NCI-H2227 (cell line): ENCODE measurements around the gene ANXA4.

Experiments
- DNase-seq: peaks from one replicate; lab custom pipeline; 2025; ENCODE audit not compliant: unreplicated experiment; lab: John Stamatoyannopoulos, UW

ANXA4 gene

GRCh38 chr2:69741575-69742321 lies at the start of gene ANXA4:
Gene ANXA4, plus strand, starts transcription at chr2:69742134. Its CDS starts 39,432 bp downstream, at chr2:69781566.
- peak; percentile 66 for DNase-seq

- DNase-seq = no peak
Observed at GRCh38 chr2:69692424-69692823, 49.5 kb upstream of the ANXA4 start.

GRCh38 chr2:69693059-69693774 lies 48.7 kb upstream of the ANXA4 start:
- no peak for DNase-seq

GRCh38 chr2:69693775-69694450 lies 48.0 kb upstream of the ANXA4 start:
- DNase-seq = no peak

GRCh38 chr2:69694894-69695849 lies 46.8 kb upstream of the ANXA4 start:
- DNase-seq = no peak

GRCh38 chr2:69695850-69696216 lies 46.1 kb upstream of the ANXA4 start:
- no peak for DNase-seq

GRCh38 chr2:69700381-69700780 lies 41.6 kb upstream of the ANXA4 start:
- DNase-seq = no peak

GRCh38 chr2:69701100-69701945 lies 40.6 kb upstream of the ANXA4 start:
- no peak for DNase-seq

GRCh38 chr2:69703189-69703588 lies 38.7 kb upstream of the ANXA4 start:
- no peak for DNase-seq

GRCh38 chr2:69704446-69704845 lies 37.5 kb upstream of the ANXA4 start:
- no peak for DNase-seq

- DNase-seq = no peak
Observed at GRCh38 chr2:69709290-69709689, 32.6 kb upstream of the ANXA4 start.

GRCh38 chr2:69711971-69712370 lies 30.0 kb upstream of the ANXA4 start:
- DNase-seq = no peak

GRCh38 chr2:69714024-69714423 lies 27.9 kb upstream of the ANXA4 start:
- no peak for DNase-seq

- DNase-seq = peak; percentile 46
Observed at GRCh38 chr2:69714539-69715220, 27.3 kb upstream of the ANXA4 start.

GRCh38 chr2:69715964-69716363 lies 26.0 kb upstream of the ANXA4 start:
- DNase-seq = no peak

- DNase-seq = no peak
Observed at GRCh38 chr2:69716555-69717120, 25.3 kb upstream of the ANXA4 start.

GRCh38 chr2:69717186-69717585 lies 24.7 kb upstream of the ANXA4 start:
- DNase-seq = no peak

- DNase-seq = no peak
Observed at GRCh38 chr2:69717861-69718273, 24.1 kb upstream of the ANXA4 start.

GRCh38 chr2:69718338-69718965 lies 23.5 kb upstream of the ANXA4 start:
- DNase-seq = no peak
